HG03342 (cell line): ENCODE results near the gene MPHOSPH10.
"Not testable (repeated sequence)": the region's sequence is repeated elsewhere in the genome, so short reads cannot be mapped to it uniquely, and the experiment has no call there.

Experiments used
- ATAC-seq: cut with Tn5 transposase; IDR thresholded peaks from one replicate; pipeline ENCODE4 v1.9.1; 2021; ENCODE audit warnings: mild to moderate bottlenecking, moderate library complexity; ENCODE audit not compliant: unreplicated experiment

The MPHOSPH10 gene

DNA sequence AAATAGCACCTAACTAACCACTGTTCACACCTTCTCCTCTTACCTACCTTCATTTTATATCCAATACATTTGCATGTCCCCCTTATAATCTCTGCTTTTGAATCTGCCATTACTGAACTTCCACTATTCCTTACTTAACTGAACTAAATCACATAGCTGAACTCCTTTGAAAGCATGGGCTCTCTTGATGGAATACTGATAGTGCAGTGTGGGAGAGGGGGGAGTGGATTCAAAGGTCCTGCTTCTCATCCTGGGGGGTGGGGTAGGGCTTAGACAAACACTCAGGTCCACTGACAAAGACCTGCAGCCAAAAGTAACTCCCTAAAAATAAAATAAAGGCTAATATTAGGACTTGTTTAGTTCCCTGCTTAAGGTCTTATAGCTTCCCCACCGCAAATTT is 9.0 kb upstream of the MPHOSPH10 start:
- ATAC-seq = no peak

GRCh38 chr2:71122387-71123298 is 7.8 kb upstream of the MPHOSPH10 start:
- no peak for ATAC-seq

- no peak for ATAC-seq
Measured at GRCh38 chr2:71125506-71126294, 4.7 kb upstream of the MPHOSPH10 start.

DNA sequence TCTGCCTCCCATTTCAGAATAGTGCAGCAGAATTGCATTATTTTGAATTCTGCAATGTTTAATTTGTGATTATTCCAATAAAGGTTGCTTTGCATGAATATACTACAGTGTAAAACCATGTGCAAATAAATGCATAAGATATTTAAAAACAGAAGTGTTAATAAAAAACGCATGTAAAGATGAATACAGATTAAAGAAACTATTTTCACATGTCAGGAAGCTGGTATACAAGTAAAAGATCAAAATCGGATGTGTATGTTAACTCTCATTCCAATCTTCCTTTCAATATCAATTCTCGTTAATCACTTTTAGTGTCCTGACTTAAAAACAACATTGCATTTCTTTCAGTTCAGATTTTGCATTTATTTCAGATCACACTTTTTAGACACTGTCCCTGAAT is 3.5 kb upstream of the MPHOSPH10 start:
- no peak for ATAC-seq

DNA sequence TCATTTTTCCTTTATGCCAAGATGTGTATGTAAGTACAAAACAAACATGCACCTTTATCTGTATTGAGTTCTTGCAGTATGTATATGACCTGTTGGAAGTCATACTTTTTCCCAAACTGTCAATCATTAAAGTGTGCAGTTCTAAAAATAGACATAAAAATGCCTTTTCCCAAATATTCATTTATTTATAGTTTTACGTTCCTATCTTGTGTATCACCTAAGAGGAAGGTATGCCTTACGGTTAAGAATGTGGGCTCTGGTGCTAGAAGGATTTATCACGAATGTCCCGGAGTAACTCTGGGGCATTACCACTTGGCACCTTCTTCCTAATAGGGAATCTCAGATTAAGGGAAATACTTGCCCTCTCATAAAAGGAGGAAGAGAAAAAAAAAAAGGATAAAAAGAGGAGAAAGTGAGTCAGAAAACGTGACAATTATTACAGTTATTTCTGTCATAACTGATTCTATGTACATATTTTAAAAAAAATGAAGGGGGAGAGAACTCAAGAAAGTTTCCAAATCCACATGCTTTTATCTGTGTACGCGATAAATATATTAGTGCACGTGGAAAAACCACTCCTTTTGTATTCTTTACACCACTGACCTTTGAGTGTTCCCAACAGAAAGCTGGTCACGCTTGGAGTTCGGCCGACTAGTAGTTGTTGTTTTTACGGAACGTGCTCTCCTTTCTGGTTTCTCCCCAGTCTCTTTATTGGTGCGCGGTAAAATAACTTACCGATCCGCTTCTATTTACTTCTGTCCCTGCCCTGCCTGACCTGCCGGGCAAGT is 1.1 kb upstream of the MPHOSPH10 start:
- ATAC-seq = no peak

DNA sequence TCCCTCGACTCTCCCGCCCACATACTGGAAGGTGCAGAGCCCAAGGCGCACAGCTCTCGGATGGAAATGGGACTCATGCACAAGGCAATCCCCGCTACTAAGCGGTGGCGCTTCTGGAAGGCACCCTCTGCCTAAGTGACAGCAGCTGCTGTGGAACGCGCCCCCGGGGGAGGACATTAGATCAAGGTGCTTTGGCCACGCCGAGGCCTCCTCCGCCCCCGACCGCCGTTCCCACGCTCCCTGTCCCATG is 607 bp upstream of the MPHOSPH10 start:
- peak; percentile 45 for ATAC-seq

DNA sequence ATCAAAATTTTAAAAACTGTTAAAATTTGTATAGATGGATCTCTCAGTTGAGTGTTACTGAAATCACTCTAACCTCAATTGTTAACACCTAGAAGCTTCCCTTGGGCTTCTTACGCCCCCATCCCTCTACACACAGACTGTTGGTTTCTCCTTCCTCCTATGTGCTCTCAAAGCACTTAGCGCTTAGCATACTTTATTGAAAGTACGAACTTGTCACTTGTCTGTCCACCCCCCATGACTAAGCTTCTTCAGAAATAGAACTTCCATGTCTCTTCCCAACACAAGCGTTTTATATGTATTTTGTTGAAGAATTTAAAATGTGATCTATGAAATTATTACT is 441 bp downstream of the MPHOSPH10 start:
- ATAC-seq = peak; percentile 26

- not testable (repeated sequence) for ATAC-seq
Measured at GRCh38 chr2:71131387-71132166, 1.1 kb downstream of the MPHOSPH10 start.

- ATAC-seq = no peak
Measured at GRCh38 chr2:71133603-71134002, 3.2 kb downstream of the MPHOSPH10 start.

DNA sequence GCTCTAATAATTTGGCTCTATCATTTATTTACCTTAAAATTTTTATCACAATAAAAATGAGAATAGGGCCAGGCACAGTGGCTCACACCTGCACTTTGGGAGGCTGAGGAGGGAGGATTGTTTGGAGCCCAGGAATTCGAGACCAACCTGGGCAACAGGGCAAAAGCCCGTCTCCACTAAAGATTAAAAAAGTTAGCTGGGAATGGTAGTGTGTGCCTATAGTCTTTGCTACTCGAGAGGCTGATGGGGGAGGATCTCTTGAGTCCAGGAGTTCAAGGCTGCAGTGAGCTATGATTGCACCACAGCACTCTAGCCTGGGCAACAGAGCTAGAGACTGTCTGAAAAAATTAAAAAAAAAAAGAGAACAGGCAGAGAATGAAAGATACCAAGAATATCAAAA is 5.7 kb downstream of the MPHOSPH10 start:
- ATAC-seq = no peak

- no peak for ATAC-seq
Measured at GRCh38 chr2:71143782-71144181, 13.3 kb downstream of the MPHOSPH10 start.

GRCh38 chr2:71148506-71149063 is 18.2 kb downstream of the MPHOSPH10 start:
- ATAC-seq = no peak

DNA sequence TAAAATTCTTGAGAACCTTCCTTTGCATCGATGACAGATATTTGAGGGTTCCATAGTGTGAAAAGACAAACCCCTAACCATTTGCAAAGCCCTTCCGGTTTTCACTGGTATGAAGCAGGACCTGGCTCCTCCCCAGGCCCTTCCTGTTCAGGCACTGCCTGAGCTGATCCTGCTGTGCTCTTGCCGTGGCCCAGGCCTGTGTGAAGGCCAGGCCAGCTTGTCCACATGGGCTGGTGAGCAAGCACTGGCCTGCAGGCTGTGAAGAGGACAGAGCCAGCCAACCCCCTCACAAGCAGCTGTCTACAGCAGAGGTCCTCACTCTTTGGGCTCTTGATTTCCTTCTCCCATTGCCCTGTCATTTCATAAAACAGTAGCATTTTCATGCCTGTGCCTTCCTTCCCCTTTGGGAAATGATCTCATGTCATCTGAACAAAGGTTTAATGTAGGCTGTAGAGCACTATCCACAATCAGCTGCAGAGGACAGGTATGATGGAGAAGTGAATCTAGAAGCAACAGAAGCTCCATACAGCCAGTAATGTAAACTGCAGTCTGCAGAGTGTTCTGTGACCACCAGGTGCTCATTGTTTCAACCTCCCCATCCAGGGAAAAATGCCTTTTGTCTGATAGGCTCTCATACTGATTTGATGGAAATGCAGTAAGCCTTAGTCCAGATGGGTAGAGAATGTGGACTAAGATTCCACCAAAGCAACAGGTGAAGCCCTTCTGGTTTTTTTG is 19.8 kb downstream of the MPHOSPH10 start:
- ATAC-seq = no peak

DNA sequence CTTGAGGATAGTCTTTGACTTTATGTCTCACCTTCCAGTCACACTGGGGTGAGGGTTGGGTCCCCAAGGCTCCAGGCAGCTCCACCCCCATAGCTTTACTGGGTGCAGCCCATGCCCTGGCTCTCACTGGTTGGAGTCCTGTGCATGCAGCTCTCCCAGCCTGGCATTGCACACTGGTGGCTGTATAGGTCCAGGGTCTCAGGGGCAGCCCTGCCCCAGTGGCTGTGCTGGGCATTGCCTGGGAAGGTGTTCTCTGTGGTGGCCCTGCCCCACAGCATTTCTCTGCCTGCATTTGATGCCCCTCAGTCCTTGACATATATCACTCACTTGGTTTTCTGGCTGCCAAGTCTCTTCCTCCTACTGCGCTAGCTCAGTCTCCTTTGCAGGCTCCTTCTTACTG is 21.2 kb downstream of the MPHOSPH10 start:
- ATAC-seq = no peak

- ATAC-seq = no peak
Measured at GRCh38 chr2:71153585-71154224, 23.3 kb downstream of the MPHOSPH10 start.

DNA sequence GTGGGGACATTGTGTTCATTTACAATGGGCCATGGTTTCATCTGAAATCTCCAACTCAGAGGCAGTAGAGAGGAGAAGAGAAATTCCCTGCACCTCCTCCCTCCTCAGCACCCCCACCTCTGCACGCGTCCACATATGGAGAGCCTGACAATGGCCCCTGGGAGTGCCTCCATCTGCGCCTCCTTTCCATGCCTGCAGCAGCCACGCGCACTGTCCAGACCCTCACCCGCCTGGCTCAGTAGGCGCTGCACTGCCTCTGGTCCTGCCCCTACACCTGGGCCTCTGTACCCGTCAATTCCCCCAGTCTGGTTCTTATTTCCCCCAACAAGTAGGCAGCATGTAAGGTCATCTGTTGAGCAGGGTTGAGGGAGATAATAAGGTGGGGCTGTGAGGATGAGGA is 23.8 kb downstream of the MPHOSPH10 start:
- ATAC-seq = no peak

DNA sequence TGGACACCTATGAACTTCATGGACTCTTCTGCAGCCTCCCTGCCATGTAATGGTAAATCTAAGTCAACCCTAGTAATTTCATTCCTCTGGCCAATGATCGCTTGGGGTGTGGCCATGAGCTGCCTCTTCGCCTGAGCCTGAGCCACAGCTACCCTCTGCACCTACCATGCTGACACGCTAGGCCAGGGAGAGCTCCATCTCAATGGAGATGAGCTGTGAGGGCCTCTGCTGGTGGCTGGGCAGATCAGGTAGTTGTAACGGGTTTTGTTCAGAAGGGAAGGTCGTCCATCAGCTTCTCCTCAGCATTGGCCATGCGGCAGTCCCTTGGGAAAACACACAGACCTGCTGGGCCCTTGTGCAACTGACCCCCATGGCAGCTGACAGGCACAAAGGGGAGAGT is 24.4 kb downstream of the MPHOSPH10 start:
- peak; percentile 65 for ATAC-seq

GRCh38 chr2:71155846-71156245 is 25.4 kb downstream of the MPHOSPH10 start:
- no peak for ATAC-seq

GRCh38 chr2:71156573-71156972 is 26.1 kb downstream of the MPHOSPH10 start:
- no peak for ATAC-seq
